ENCODE results near the gene PSMD6.

PSMD6 gene

GRCh38 chr3:63998852-63999754, 24.2 kb downstream of the PSMD6 start:
- Histone ChIP-seq H2BK120ac (ENCODE audit: low read depth, low read length) (no peak overlapping the region), H3K4me3 (ENCODE audit: insufficient read depth in 1 of 2, low read depth in 1 of 2, low read length in 2 of 2) (no peak overlapping the region), H2AK5ac (ENCODE audit: low read length, severe bottlenecking) (no peak overlapping the region), H3K23ac (ENCODE audit: low read length in 2 of 2) (no peak overlapping the region), H3K4me2 (ENCODE audit: low read length, poor library complexity, severe bottlenecking) (no peak overlapping the region), H3K4ac (ENCODE audit: low read depth in 1 of 2, low read length in 2 of 2) (no peak overlapping the region), H3K9ac (ENCODE audit: low read length) (no peak overlapping the region), H2BK5ac (ENCODE audit: low read depth, low read length, poor library complexity, severe bottlenecking) (no peak overlapping the region), H2BK15ac (ENCODE audit: low read depth, poor library complexity, severe bottlenecking) (no peak overlapping the region), H3K27ac (ENCODE audit: low read length, poor library complexity, severe bottlenecking) (no peak overlapping the region), H3K9me3 (ENCODE audit: control insufficient read depth, low read length) (no peaks in the 10 kb centered on the region), H3K4me1 (ENCODE audit: control insufficient read depth, insufficient read depth, low read depth, low read length) (no peaks in the 10 kb centered on the region), H4K8ac (ENCODE audit: low read length) (no peak overlapping the region), H3K18ac (ENCODE audit: low read depth in 1 of 2, low read length in 2 of 2) (no peak overlapping the region), H2BK12ac (ENCODE audit: low read length in 2 of 2) (no peak overlapping the region), H3K27me3 (ENCODE audit: control insufficient read depth in 1 of 2, insufficient read depth in 1 of 2, low read length in 2 of 2) (no peaks in the 10 kb centered on the region), H2AFZ (ENCODE audit: low read depth, low read length) (no peak overlapping the region), H3K79me1 (replicated peaks; ENCODE audit: low read length, poor library complexity, severe bottlenecking) (peaks cover 31% of the 10 kb centered on the region), H3K36me3 (ENCODE audit: control insufficient read depth in 1 of 2, insufficient read depth in 2 of 2, low read depth in 1 of 2, low read length in 2 of 2) (peaks cover 21 to 92% of the 10 kb centered on the region in 2 experiments), H4K91ac (ENCODE audit: low read length) (no peak overlapping the region), H3K14ac (ENCODE audit: low read length in 2 of 2) (no peak overlapping the region)
- WGBS = 88% methylated on average over 10 of the region's 10 CpGs
- no peak for DNase-seq

GRCh38 chr3:63995086-63995485, 28.2 kb downstream of the PSMD6 start:
- no peak overlapping the region for H3K23ac ChIP-seq (ENCODE audit: low read length in 2 of 2)
- H3K27me3 ChIP-seq (ENCODE audit: control insufficient read depth in 1 of 2, insufficient read depth in 1 of 2, low read length in 2 of 2) = no peaks in the 10 kb centered on the region
- H3K4ac ChIP-seq (ENCODE audit: low read depth in 1 of 2, low read length in 2 of 2) = no peak overlapping the region
- no peak overlapping the region for H4K91ac ChIP-seq (ENCODE audit: low read length)
- H2BK12ac ChIP-seq (ENCODE audit: low read length in 2 of 2) = no peak overlapping the region
- no peak for DNase-seq
- no peak overlapping the region for H2BK5ac ChIP-seq (ENCODE audit: low read depth, low read length, poor library complexity, severe bottlenecking)
- H3K9ac ChIP-seq (ENCODE audit: low read length) = no peak overlapping the region
- H2BK15ac ChIP-seq (ENCODE audit: low read depth, poor library complexity, severe bottlenecking) = no peak overlapping the region
- 96% methylated on average over 5 of the region's 5 CpGs for WGBS
- H3K18ac ChIP-seq (ENCODE audit: low read depth in 1 of 2, low read length in 2 of 2) = no peak overlapping the region
- no peak overlapping the region for H2BK120ac ChIP-seq (ENCODE audit: low read depth, low read length)
- H3K14ac ChIP-seq (ENCODE audit: low read length in 2 of 2) = no peak overlapping the region
- peaks cover 30% of the 10 kb centered on the region for H3K79me1 ChIP-seq (replicated peaks; ENCODE audit: low read length, poor library complexity, severe bottlenecking)
- no peak overlapping the region for H2AFZ ChIP-seq (ENCODE audit: low read depth, low read length)
- no peak overlapping the region for H3K4me3 ChIP-seq (ENCODE audit: insufficient read depth in 1 of 2, low read depth in 1 of 2, low read length in 2 of 2)
- no peak overlapping the region for H4K8ac ChIP-seq (ENCODE audit: low read length)
- no peak overlapping the region for H3K27ac ChIP-seq (ENCODE audit: low read length, poor library complexity, severe bottlenecking)
- no peaks in the 10 kb centered on the region for H3K4me1 ChIP-seq (ENCODE audit: control insufficient read depth, insufficient read depth, low read depth, low read length)
- peaks cover 36 to 91% of the 10 kb centered on the region in 2 experiments for H3K36me3 ChIP-seq (ENCODE audit: control insufficient read depth in 1 of 2, insufficient read depth in 2 of 2, low read depth in 1 of 2, low read length in 2 of 2)
- no peaks in the 10 kb centered on the region for H3K9me3 ChIP-seq (ENCODE audit: control insufficient read depth, low read length)
- no peak overlapping the region for H3K4me2 ChIP-seq (ENCODE audit: low read length, poor library complexity, severe bottlenecking)
- H2AK5ac ChIP-seq (ENCODE audit: low read length, severe bottlenecking) = no peak overlapping the region

- Histone ChIP-seq H2AFZ (ENCODE audit: low read depth, low read length) (no peak overlapping the region), H3K4ac (ENCODE audit: low read depth in 1 of 2, low read length in 2 of 2) (no peak overlapping the region), H3K27me3 (ENCODE audit: control insufficient read depth in 1 of 2, insufficient read depth in 1 of 2, low read length in 2 of 2) (no peaks in the 10 kb centered on the region), H3K79me1 (replicated peaks; ENCODE audit: low read length, poor library complexity, severe bottlenecking) (peaks cover 28% of the 10 kb centered on the region), H2BK12ac (ENCODE audit: low read length in 2 of 2) (no peak overlapping the region), H2BK5ac (ENCODE audit: low read depth, low read length, poor library complexity, severe bottlenecking) (no peak overlapping the region), H3K23ac (ENCODE audit: low read length in 2 of 2) (no peak overlapping the region), H3K27ac (ENCODE audit: low read length, poor library complexity, severe bottlenecking) (no peak overlapping the region), H3K4me2 (ENCODE audit: low read length, poor library complexity, severe bottlenecking) (no peak overlapping the region), H3K4me1 (ENCODE audit: control insufficient read depth, insufficient read depth, low read depth, low read length) (no peaks in the 10 kb centered on the region), H3K9me3 (ENCODE audit: control insufficient read depth, low read length) (no peaks in the 10 kb centered on the region), H2BK120ac (ENCODE audit: low read depth, low read length) (no peak overlapping the region), H3K36me3 (ENCODE audit: control insufficient read depth in 1 of 2, insufficient read depth in 2 of 2, low read depth in 1 of 2, low read length in 2 of 2) (peaks cover 42 to 91% of the 10 kb centered on the region in 2 experiments), H2BK15ac (ENCODE audit: low read depth, poor library complexity, severe bottlenecking) (no peak overlapping the region), H3K9ac (ENCODE audit: low read length) (peak overlapping the region; percentile 57), H3K18ac (ENCODE audit: low read depth in 1 of 2, low read length in 2 of 2) (no peak overlapping the region), H4K8ac (ENCODE audit: low read length) (no peak overlapping the region), H3K14ac (ENCODE audit: low read length in 2 of 2) (no peak overlapping the region), H2AK5ac (ENCODE audit: low read length, severe bottlenecking) (no peak overlapping the region), H4K91ac (ENCODE audit: low read length) (no peak overlapping the region), H3K4me3 (ENCODE audit: insufficient read depth in 1 of 2, low read depth in 1 of 2, low read length in 2 of 2) (no peak overlapping the region)
- 38% methylated on average over 3 of the region's 3 CpGs for WGBS
- DNase-seq = peak; percentile 83
Observed at GRCh38 chr3:63993653-63994079, 29.6 kb downstream of the PSMD6 start.

- Histone ChIP-seq H3K4me2 (ENCODE audit: low read length, poor library complexity, severe bottlenecking) (no peak overlapping the region), H3K9me3 (ENCODE audit: control insufficient read depth, low read length) (no peaks in the 10 kb centered on the region), H3K14ac (ENCODE audit: low read length in 2 of 2) (no peak overlapping the region), H2BK5ac (ENCODE audit: low read depth, low read length, poor library complexity, severe bottlenecking) (no peak overlapping the region), H3K27ac (ENCODE audit: low read length, poor library complexity, severe bottlenecking) (no peak overlapping the region), H3K36me3 (ENCODE audit: control insufficient read depth in 1 of 2, insufficient read depth in 2 of 2, low read depth in 1 of 2, low read length in 2 of 2) (peaks cover 45 to 91% of the 10 kb centered on the region in 2 experiments), H3K4ac (ENCODE audit: low read depth in 1 of 2, low read length in 2 of 2) (no peak overlapping the region), H2AK5ac (ENCODE audit: low read length, severe bottlenecking) (no peak overlapping the region), H2BK12ac (ENCODE audit: low read length in 2 of 2) (no peak overlapping the region), H3K79me1 (replicated peaks; ENCODE audit: low read length, poor library complexity, severe bottlenecking) (peaks cover 34% of the 10 kb centered on the region), H4K91ac (ENCODE audit: low read length) (no peak overlapping the region), H3K4me3 (ENCODE audit: insufficient read depth in 1 of 2, low read depth in 1 of 2, low read length in 2 of 2) (no peak overlapping the region), H2BK120ac (ENCODE audit: low read depth, low read length) (no peak overlapping the region), H3K9ac (ENCODE audit: low read length) (peak overlapping the region; percentile 20), H3K27me3 (ENCODE audit: control insufficient read depth in 1 of 2, insufficient read depth in 1 of 2, low read length in 2 of 2) (no peaks in the 10 kb centered on the region), H2BK15ac (ENCODE audit: low read depth, poor library complexity, severe bottlenecking) (no peak overlapping the region), H2AFZ (ENCODE audit: low read depth, low read length) (no peak overlapping the region), H3K18ac (ENCODE audit: low read depth in 1 of 2, low read length in 2 of 2) (no peak overlapping the region), H4K8ac (ENCODE audit: low read length) (no peak overlapping the region), H3K23ac (ENCODE audit: low read length in 2 of 2) (no peak overlapping the region), H3K4me1 (ENCODE audit: control insufficient read depth, insufficient read depth, low read depth, low read length) (no peaks in the 10 kb centered on the region)
- WGBS = 91% methylated on average over 4 of the region's 5 CpGs
- DNase-seq = no peak
Observed at GRCh38 chr3:63992516-63993209, 30.6 kb downstream of the PSMD6 start.

Measured in mesenchymal stem cell (in vitro differentiated cells and primary cell).